DMS114 treated with DMSO at 0.1 percent for 48 hours (cell line): ENCODE measurements around the gene LGALS3.
A peak's percentile ranks its signal among the peaks of the same experiment; 100 is the strongest.

Source experiments
- DNase-seq: peaks from one replicate; lab custom pipeline; 2025; ENCODE audit not compliant: unreplicated experiment; lab: John Stamatoyannopoulos, UW

Gene LGALS3

GRCh38 chr14:55188686-55189295 is 59.7 kb downstream of the LGALS3 start:
- DNase-seq, result no peak

GRCh38 chr14:55190906-55191202 is 61.8 kb downstream of the LGALS3 start:
- DNase-seq, result no peak

GRCh38 chr14:55191203-55192053 is 62.4 kb downstream of the LGALS3 start, which contains the start of gene DLGAP5:
Gene DLGAP5 (minus strand): TSS chr14:55191585. CDS start chr14:55189179, 2,406 bp downstream.
- DNase-seq, result peak; percentile 97

GRCh38 chr14:55192054-55192621 is 63.1 kb downstream of the LGALS3 start:
- DNase-seq, result peak; percentile 6

GRCh38 chr14:55194656-55195355 is 65.8 kb downstream of the LGALS3 start:
- no peak for DNase-seq
